CD14-positive monocyte (primary cell): ENCODE measurements around the gene PNMA1. TPM values are rescaled to one million over a fixed set of nuclear protein-coding genes. Genes with fewer than 3 reads are reported as not detected.
A peak's percentile ranks its signal among the peaks of the same experiment; 100 is the strongest.

Source experiments
- DNase-seq, 3 donors: peaks; one replicate each; pipeline ENCODE4 v3.0.0-alpha.2; 2011 to 2022
- H2AFZ ChIP-seq: 2 replicates; pipeline ENCODE4 v1.6.0; 2012; ENCODE audit warnings: mild to moderate bottlenecking, low read depth, low read length, inconsistent platforms; ENCODE audit not compliant: insufficient read depth, poor library complexity, severe bottlenecking
- H3K27ac ChIP-seq, 2 donors: 1 replicate in 1 of 2; 2 replicates in 1 of 2; pipeline ENCODE4 v1.5.1; 2012 to 2013; ENCODE audit warnings: low read length in 2 of 2, control low read depth in 1 of 2, inconsistent platforms in 1 of 2, low read depth in 1 of 2, mild to moderate bottlenecking in 1 of 2
- H3K27me3 ChIP-seq, 2 donors: one replicate each; pipeline versions ENCODE4 v1.6.0 to v1.6.1; 2011 to 2013; ENCODE audit warnings: low read length in 2 of 2; ENCODE audit not compliant: control insufficient read depth in 2 of 2, insufficient read depth in 2 of 2
- H3K36me3 ChIP-seq, 2 donors: replicated peaks in 1 of 2; 1 replicate in 1 of 2; 2 replicates in 1 of 2; pipeline versions ENCODE4 v1.5.1 to v1.6.1; 2012 to 2013; ENCODE audit warnings: low read length in 2 of 2, control low read depth in 1 of 2, inconsistent platforms in 1 of 2, mild to moderate bottlenecking in 1 of 2; ENCODE audit not compliant: insufficient read depth in 2 of 2, control insufficient read depth in 1 of 2
- H3K4me1 ChIP-seq, 2 donors: 1 replicate in 1 of 2; 2 replicates in 1 of 2; pipeline versions ENCODE4 v1.5.1 to v1.6.1; 2012 to 2013; ENCODE audit warnings: low read length in 2 of 2, control low read depth in 1 of 2, inconsistent platforms in 1 of 2, mild to moderate bottlenecking in 1 of 2, moderate library complexity in 1 of 2; ENCODE audit not compliant: insufficient read depth in 2 of 2, control insufficient read depth in 1 of 2
- H3K4me2 ChIP-seq: replicated peaks from 2 replicates; pipeline ENCODE3; 2012; ENCODE audit warnings: low read length, moderate library complexity, mild to moderate bottlenecking; ENCODE audit not compliant: poor library complexity, severe bottlenecking; ENCODE audit errors: extremely low read depth
- H3K4me3 ChIP-seq, 3 experiments: fragments of 200-600 bp in 1 of 3; sonication (generic) in 1 of 3; replicated peaks in 1 of 3; 1 replicate in 2 of 3; 2 replicates in 1 of 3; pipeline ENCODE4 v1.5.1; 2011 to 2013; ENCODE audit warnings: low read length in 3 of 3, mild to moderate bottlenecking in 3 of 3, control low read depth in 2 of 3, low read depth in 2 of 3, inconsistent platforms in 1 of 3, moderate library complexity in 1 of 3
- H3K79me2 ChIP-seq: 2 replicates; pipeline ENCODE4 v1.6.0; 2012; ENCODE audit warnings: mild to moderate bottlenecking, control low read depth, inconsistent platforms, low read length, moderate library complexity; ENCODE audit not compliant: insufficient read depth
- H3K9ac ChIP-seq: 2 replicates; pipeline ENCODE4 v1.6.0; 2017; ENCODE audit warnings: low read length, mild to moderate bottlenecking; ENCODE audit not compliant: insufficient read depth, poor library complexity, severe bottlenecking
- H3K9me3 ChIP-seq, 2 donors: replicated peaks in 1 of 2; 1 replicate in 1 of 2; 2 replicates in 1 of 2; pipeline versions ENCODE4 v1.5.1 to v1.6.1; 2012 to 2013; ENCODE audit warnings: low read length in 2 of 2, control low read depth in 1 of 2; ENCODE audit not compliant: control insufficient read depth in 1 of 2, insufficient read depth in 1 of 2
- H4K20me1 ChIP-seq: 2 replicates; pipeline ENCODE4 v1.6.0; 2012; ENCODE audit warnings: mild to moderate bottlenecking, low read length, control low read depth, moderate library complexity; ENCODE audit not compliant: insufficient read depth
- H3K27ac Mint-ChIP-seq, 7 donors: one replicate each; pipeline ENCODE4 v1.8.0; 2020; ENCODE audit warnings: mild to moderate bottlenecking in 7 of 7, mixed read lengths in 7 of 7, moderate library complexity in 6 of 7, inconsistent platforms in 2 of 7
- H3K27me3 Mint-ChIP-seq, 3 donors: one replicate each; pipeline ENCODE4 v1.8.0; 2021 to 2022; ENCODE audit warnings: low read depth in 3 of 3, mild to moderate bottlenecking in 3 of 3, mixed read lengths in 3 of 3, moderate library complexity in 3 of 3, inconsistent platforms in 1 of 3
- H3K36me3 Mint-ChIP-seq, 2 donors: one replicate each; pipeline ENCODE4 v1.8.0; 2020; ENCODE audit warnings: mixed read lengths in 2 of 2, inconsistent platforms in 1 of 2, mild to moderate bottlenecking in 1 of 2
- H3K4me1 Mint-ChIP-seq: one replicate; pipeline ENCODE4 v1.8.0; 2020; ENCODE audit warnings: mild to moderate bottlenecking, mixed read lengths
- H3K4me3 Mint-ChIP-seq, 2 donors: one replicate each; pipeline ENCODE4 v1.8.0; 2020; ENCODE audit warnings: mild to moderate bottlenecking in 2 of 2, mixed read lengths in 2 of 2, moderate library complexity in 1 of 2
- H3K9me3 Mint-ChIP-seq, 7 donors: one replicate each; pipeline ENCODE4 v1.8.0; 2020 to 2022; ENCODE audit warnings: mixed read lengths in 7 of 7, mild to moderate bottlenecking in 6 of 7, moderate library complexity in 6 of 7, inconsistent platforms in 2 of 7
- CTCF ChIP-seq: fragments of 200-600 bp; IDR thresholded peaks from one replicate; pipeline ENCODE4 v1.8.0; 2022; ENCODE audit warnings: antibody characterized with exemption, mild to moderate bottlenecking
- WGBS: methylation state at CpG from one replicate; pipeline ENCODE4 v1.1.5; 2013; ENCODE audit warnings: missing lambda C conversion rate; ENCODE audit not compliant: insufficient coverage; 5-methylcytosine and 5-hydroxymethylcytosine counted together
- intact Hi-C, 2 donors: fragments of 100-400 bp; cut with micrococcal nuclease; formaldehyde crosslinking; loops; one replicate each; pipeline versions ENCODE4 v1.15.0 to v1.15.1; 2023
- polyA plus RNA-seq, 3 donors: library from polyadenylated mRNA; depleted of rRNA in 1 of 3; unstranded in 2 of 3; stranded (reverse) in 1 of 3; fragments of 300-500 nt in 2 of 3; fragments of >200 nt in 1 of 3; fragmentation: Illumina TruSeq in 2 of 3; gene quantifications; 1 replicate in 2 of 3; 2 replicates in 1 of 3; pipeline ENCODE4 v1.2.3, GENCODE V29; 2012 to 2021

The PNMA1 gene
- polyA plus RNA-seq, 3 donors, result 2.4 to 6.4 (median 4.4) TPM

- Histone ChIP-seq H4K20me1 (peaks cover 100% of the 10 kb centered on the region), H3K9ac (peak overlapping the region; percentile 66), H3K36me3 (peaks cover 22 to 31% of the 10 kb centered on the region in 2 donors), H3K9me3 (no peaks in the 10 kb centered on the region), H3K4me2 (peak overlapping the region; percentile 80), H3K27ac (peak overlapping the region; percentile 78 to 93), H3K79me2 (peaks cover 97% of the 10 kb centered on the region), H2AFZ (no peak overlapping the region), H3K4me3 (peak overlapping the region in 1 of 3 experiments; percentile 71), H3K4me1 (peaks cover 80 to 83% of the 10 kb centered on the region in 2 donors), H3K27me3 (no peaks in the 10 kb centered on the region)
- Mint-ChIP-seq H3K27ac (peak overlapping the region; percentile 88 to 94 (median 92)), H3K4me3 (peak overlapping the region in 1 of 2 donors; percentile 80), H3K4me1 (peaks cover 80% of the 10 kb centered on the region), H3K36me3 (peaks cover 21 to 29% of the 10 kb centered on the region in 2 donors), H3K27me3 (no peaks in the 10 kb centered on the region), H3K9me3 (no peaks in the 10 kb centered on the region)
- no peak for TF ChIP-seq CTCF
- 62% methylated on average over 4 of the region's 6 CpGs for WGBS
- intact Hi-C loops, result loop anchor here (5.0 kb wide), 2 partner anchors 45 to 85 kb away; no protein-coding TSS in a partner anchor
- DNase-seq, result peak in 1 of 3 donors; percentile 21
These were observed 28.5 kb upstream of the PNMA1 start for GRCh38 chr14:73742520-73743238.

GRCh38 chr14:73741876-73742519, 27.8 kb upstream of the PNMA1 start:
- Histone ChIP-seq H3K79me2 (peaks cover 97% of the 10 kb centered on the region), H3K27ac (peak overlapping the region; percentile 78 to 93), H3K4me2 (peak overlapping the region; percentile 80), H2AFZ (no peak overlapping the region), H3K4me1 (peaks cover 74 to 77% of the 10 kb centered on the region in 2 donors), H4K20me1 (peaks cover 100% of the 10 kb centered on the region), H3K4me3 (peak overlapping the region in 1 of 3 experiments; percentile 71), H3K27me3 (no peaks in the 10 kb centered on the region), H3K36me3 (peaks cover 28 to 36% of the 10 kb centered on the region in 2 donors), H3K9me3 (no peaks in the 10 kb centered on the region), H3K9ac (peak overlapping the region; percentile 57)
- intact Hi-C loops, result loop anchor here (5.0 kb wide), 2 partner anchors 45 to 85 kb away; no protein-coding TSS in a partner anchor
- Mint-ChIP-seq H3K27me3 (peaks cover 0 to under 1% (median 0%) of the 10 kb centered on the region in 3 donors), H3K4me1 (peaks cover 75% of the 10 kb centered on the region), H3K36me3 (peaks cover 25 to 33% of the 10 kb centered on the region in 2 donors), H3K9me3 (no peaks in the 10 kb centered on the region), H3K4me3 (peak overlapping the region; percentile 63 to 80), H3K27ac (peak overlapping the region; percentile 88 to 94 (median 92))
- DNase-seq, result peak in 1 of 3 donors; percentile 18
- 3% methylated on average over 9 of the region's 17 CpGs for WGBS
- no peak for TF ChIP-seq CTCF
